ENCODE results near the gene GP5. TPM values are rescaled to one million over a fixed set of nuclear protein-coding genes. Genes with fewer than 3 reads are reported as not detected.

The GP5 gene
- total RNA-seq, 1 experiment from 2014 or later, result 0.15 TPM

- no peak overlapping the region for H3K9ac ChIP-seq (ENCODE audit: low read length)
- H3K4me3 ChIP-seq (replicated peaks in 1 of 2; ENCODE audit: low read depth in 1 of 2, low read length in 2 of 2), result no peak overlapping the region
- CTCF ChIA-PET, result no interaction called here
- no peaks in the 10 kb centered on the region for H3K27me3 ChIP-seq (ENCODE audit: insufficient read depth, low read length)
- BruUV-seq (replicated peaks), result no TSS peak
- H3K4me1 ChIP-seq (ENCODE audit: control insufficient read depth in 1 of 2, insufficient read depth in 2 of 2, low read length in 2 of 2), result peaks cover 0 to 6% of the 10 kb centered on the region in 2 experiments; a peak in 1 of 4 replicates
- no peak overlapping the region for H2AFZ ChIP-seq (ENCODE audit: low read depth, low read length, poor library complexity, severe bottlenecking)
- H3K9me3 ChIP-seq (ENCODE audit: control insufficient read depth in 1 of 2, insufficient read depth in 1 of 2, low read depth in 1 of 2, low read length in 2 of 2), result no peaks in the 10 kb centered on the region
- intact Hi-C loops (cut with micrococcal nuclease), result no loop called here
- TF ChIP-seq YY1 (IDR thresholded peaks at IDR 0.05; ENCODE audit: extremely low read depth, insufficient replicate concordance, low read depth, low read length), result no peak
- no peak for TF ChIP-seq ELF1 (IDR thresholded peaks at IDR 0.05; ENCODE audit: borderline replicate concordance, low read depth)
- TF ChIP-seq POLR2AphosphoS5 (IDR thresholded peaks at IDR 0.05; ENCODE audit: low read depth, low read length), result no peak
- TF ChIP-seq POLR2A (IDR thresholded peaks at IDR 0.05; ENCODE audit: borderline replicate concordance, extremely low read depth, insufficient read depth, insufficient read length), result no peak
- TF ChIP-seq EGR1 (IDR thresholded peaks at IDR 0.05; ENCODE audit: low read depth), result no peak
- no peak for TF ChIP-seq ZBTB33 (IDR thresholded peaks at IDR 0.05; ENCODE audit: extremely low read depth, insufficient replicate concordance, low read length)
- no peak for TF ChIP-seq JUND (IDR thresholded peaks at IDR 0.05)
- no peak for TF ChIP-seq SP1 (IDR thresholded peaks at IDR 0.05; ENCODE audit: low read depth)
- no peak for TF ChIP-seq EZH2phosphoT487 (IDR thresholded peaks at IDR 0.05; ENCODE audit: borderline replicate concordance)
- no peak for TF ChIP-seq ZFX (IDR thresholded peaks at IDR 0.05)
- no peak for TF ChIP-seq ATF3 (IDR thresholded peaks at IDR 0.05)
- TF ChIP-seq RAD21 (IDR thresholded peaks at IDR 0.05; ENCODE audit: low read depth), result no peak
- no peak for TF ChIP-seq EZH2 (IDR thresholded peaks at IDR 0.05)
- ATAC-seq (no peak), DNase-seq (ENCODE audit: low read depth, low spot score) (no peak)
- no peaks in the 10 kb centered on the region for H4K20me1 ChIP-seq (ENCODE audit: insufficient read depth)
- no peaks in the 10 kb centered on the region for H3K36me3 ChIP-seq (ENCODE audit: control insufficient read depth in 1 of 2, insufficient read depth in 2 of 2, low read length in 2 of 2)
- H3K27ac ChIP-seq (ENCODE audit: low read depth, low read length), result no peak overlapping the region
- POLR2A ChIA-PET, result no interaction called here
- no peak overlapping the region for H3K4me2 ChIP-seq (ENCODE audit: low read length)
- H3K9me2 ChIP-seq (ENCODE audit: insufficient read depth), result no peaks in the 10 kb centered on the region
- no peaks in the 10 kb centered on the region for H3K79me2 ChIP-seq (ENCODE audit: insufficient read depth, low read length)
- RAD21 ChIA-PET (ENCODE audit: low non-redundant PET in 1 of 2, low total read pairs in 2 of 2, uncharacterized antibody in 2 of 2, unreplicated experiment in 2 of 2), result no interaction called here
Observed at GRCh38 chr3:194384156-194384555, 14.9 kb downstream of the GP5 start.
